GM12874 (cell line): ENCODE results near the gene HCCS.

Experiments used
- CTCF ChIP-seq: IDR thresholded peaks from 2 replicates; pipeline ENCODE4 v1.5.1; 2011; ENCODE audit warnings: low read depth, mild to moderate bottlenecking, control low read depth, low read length, moderate library complexity; ENCODE audit not compliant: insufficient read depth

The HCCS gene

GRCh38 chrX:11111037-11111851 is at the start of gene HCCS:
TSS of gene HCCS (plus strand) at chrX:11111332. CDS start at chrX:11112061, 729 bp downstream.
- no peak for TF ChIP-seq CTCF

- TF ChIP-seq CTCF = no peak
These were observed 46.9 kb upstream of the HCCS start for GRCh38 chrX:11064276-11064675.

- no peak for TF ChIP-seq CTCF
These were observed 46.1 kb upstream of the HCCS start for GRCh38 chrX:11064851-11065600.

GRCh38 chrX:11066812-11067211 is 44.3 kb upstream of the HCCS start:
- TF ChIP-seq CTCF = no peak

GRCh38 chrX:11073381-11073780 is 37.8 kb upstream of the HCCS start:
- no peak for TF ChIP-seq CTCF

GRCh38 chrX:11080741-11081305 is 30.3 kb upstream of the HCCS start:
- no peak for TF ChIP-seq CTCF

- TF ChIP-seq CTCF = no peak
These were observed 29.6 kb upstream of the HCCS start for GRCh38 chrX:11081511-11081910.
